HEK293 (cell line): ENCODE measurements around the gene TSPYL4.

Experiments
- BCL11A ChIP-seq: fragments of 450-650 bp; formaldehyde crosslinking; IDR thresholded peaks from 2 replicates; pipeline ENCODE4 v1.5.1; 2016; ENCODE audit warnings: low read depth, missing biosample characterization, missing genetic modification characterization
- SP3 ChIP-seq: fragments of 450-650 bp; formaldehyde crosslinking; IDR thresholded peaks from 2 replicates; pipeline ENCODE4 v1.5.1; 2016; ENCODE audit warnings: missing biosample characterization, missing genetic modification characterization
- ZNF138 ChIP-seq: fragments of 450-650 bp; formaldehyde crosslinking; IDR thresholded peaks from 2 replicates; pipeline ENCODE4 v1.5.1; 2016; ENCODE audit warnings: missing biosample characterization, missing genetic modification characterization, borderline replicate concordance
- ZNF184 ChIP-seq: fragments of 450-650 bp; IDR thresholded peaks from 2 replicates; pipeline ENCODE4 v1.5.1; 2018; ENCODE audit warnings: missing biosample characterization, mild to moderate bottlenecking, missing genetic modification characterization
- ZNF214 ChIP-seq: fragments of 450-650 bp; formaldehyde crosslinking; IDR thresholded peaks from 2 replicates; pipeline ENCODE4 v1.5.1; 2017; ENCODE audit warnings: missing biosample characterization, mild to moderate bottlenecking, missing genetic modification characterization, borderline replicate concordance
- ZNF221 ChIP-seq: fragments of 450-650 bp; formaldehyde crosslinking; IDR thresholded peaks from 2 replicates; pipeline ENCODE4 v1.5.1; 2017; ENCODE audit warnings: missing biosample characterization, missing genetic modification characterization, borderline replicate concordance
- ZNF23 ChIP-seq: fragments of 450-650 bp; formaldehyde crosslinking; IDR thresholded peaks from 2 replicates; pipeline ENCODE4 v1.5.1; 2016; ENCODE audit warnings: missing biosample characterization, missing genetic modification characterization, borderline replicate concordance
- ZNF510 ChIP-seq: fragments of 450-650 bp; formaldehyde crosslinking; IDR thresholded peaks from 2 replicates; pipeline ENCODE4 v1.5.1; 2018; ENCODE audit warnings: mild to moderate bottlenecking, missing genetic modification characterization, missing biosample characterization; ENCODE audit not compliant: insufficient replicate concordance
- ZNF660 ChIP-seq: fragments of 450-650 bp; IDR thresholded peaks from 2 replicates; pipeline ENCODE4 v1.5.1; 2018; ENCODE audit warnings: missing biosample characterization, mild to moderate bottlenecking, missing genetic modification characterization
- ZSCAN16 ChIP-seq: fragments of 450-650 bp; formaldehyde crosslinking; IDR thresholded peaks from 2 replicates; pipeline ENCODE4 v1.5.1; 2016; ENCODE audit warnings: missing biosample characterization, missing genetic modification characterization
- ZXDB ChIP-seq: fragments of 450-650 bp; formaldehyde crosslinking; IDR thresholded peaks from 2 replicates; pipeline ENCODE4 v1.5.1; 2016; ENCODE audit warnings: missing biosample characterization, missing genetic modification characterization
- TF ChIP-seq, protein P1 (sequence below): fragments of 450-650 bp; formaldehyde crosslinking; conservative IDR thresholded peaks from 2 replicates; pipeline ENCODE4 v1.5.1; 2016; ENCODE audit warnings: low read depth, missing biosample characterization, missing genetic modification characterization
- TF ChIP-seq, protein P2 (sequence below): fragments of 450-650 bp; formaldehyde crosslinking; IDR thresholded peaks from 2 replicates; pipeline ENCODE4 v1.5.1; 2016; ENCODE audit warnings: missing biosample characterization, missing genetic modification characterization, low read depth
- TF ChIP-seq, protein P3 (sequence below): IDR thresholded peaks from 2 replicates; pipeline ENCODE4 v1.6.1; 2011; ENCODE audit warnings: mild to moderate bottlenecking, low read depth, low read length, borderline replicate concordance
- TF ChIP-seq, protein P4 (sequence below): fragments of 450-650 bp; formaldehyde crosslinking; IDR thresholded peaks from 2 replicates; pipeline ENCODE4 v1.5.1; 2017; ENCODE audit warnings: missing biosample characterization, missing genetic modification characterization
- TF ChIP-seq, protein P5 (sequence below): fragments of 450-650 bp; formaldehyde crosslinking; IDR thresholded peaks from 2 replicates; pipeline ENCODE4 v1.5.1; 2017; ENCODE audit warnings: missing biosample characterization, missing genetic modification characterization
- TF ChIP-seq, protein P6 (sequence below): fragments of 450-650 bp; formaldehyde crosslinking; IDR thresholded peaks from 2 replicates; pipeline ENCODE4 v1.5.1; 2017; ENCODE audit warnings: missing biosample characterization, missing genetic modification characterization
- TF ChIP-seq, protein P7 (sequence below): fragments of 450-650 bp; formaldehyde crosslinking; IDR thresholded peaks from 2 replicates; pipeline ENCODE4 v1.5.1; 2017; ENCODE audit warnings: missing biosample characterization, missing genetic modification characterization
- TF ChIP-seq, protein P8 (sequence below): fragments of 450-650 bp; formaldehyde crosslinking; IDR thresholded peaks from 2 replicates; pipeline ENCODE4 v1.5.1; 2017; ENCODE audit warnings: missing biosample characterization, mild to moderate bottlenecking, missing genetic modification characterization, moderate library complexity
- TF ChIP-seq, protein P9 (sequence below): fragments of 450-650 bp; formaldehyde crosslinking; IDR thresholded peaks from 2 replicates; pipeline ENCODE4 v1.5.1; 2016; ENCODE audit warnings: missing biosample characterization, missing genetic modification characterization

Gene TSPYL4

DNA sequence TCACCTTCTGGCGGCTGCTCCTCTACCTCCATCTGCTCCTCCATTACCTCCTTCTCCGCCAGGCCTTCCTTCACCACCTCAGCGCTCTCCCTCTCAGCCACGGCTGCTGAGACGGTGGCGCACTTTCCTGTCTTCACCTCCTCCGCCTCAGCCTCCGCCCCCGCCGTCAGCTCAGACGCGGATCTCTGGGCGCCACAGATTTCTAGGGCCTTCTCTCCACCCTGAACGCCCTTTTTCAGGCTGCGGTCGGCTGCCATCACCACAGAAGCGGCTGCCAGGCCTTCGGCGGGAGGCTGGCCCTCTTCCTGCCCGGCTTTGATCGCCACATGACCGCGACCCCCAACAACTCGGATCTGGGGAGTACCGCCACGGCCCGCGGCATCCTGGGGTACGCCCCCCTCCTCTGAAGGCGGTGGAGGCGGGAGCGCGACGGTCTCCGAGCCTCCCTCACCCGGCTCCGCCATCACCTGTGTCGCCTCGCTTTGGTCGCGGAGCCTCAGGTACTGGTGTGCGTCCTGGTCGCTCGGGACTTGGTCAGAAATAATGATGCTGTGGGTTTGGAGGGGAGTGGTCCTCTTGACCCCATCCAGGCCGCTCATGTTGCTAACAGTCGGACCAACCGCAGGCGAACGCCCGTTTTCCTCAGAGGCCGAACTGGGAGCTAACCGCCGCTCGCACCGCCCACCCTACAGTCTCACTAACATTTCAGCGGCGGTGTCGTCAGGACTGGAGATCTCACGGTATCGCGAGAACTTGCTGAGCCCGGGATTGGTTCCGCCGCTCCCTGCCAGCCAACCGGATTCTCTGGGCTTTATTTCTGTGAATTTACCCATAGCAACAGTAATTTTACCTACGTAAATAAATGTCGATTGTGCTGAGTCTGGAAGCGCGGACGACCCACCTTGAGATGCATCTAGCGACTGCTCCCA is 25.6 kb upstream of the TSPYL4 start, which contains the start of gene TSPYL1 (continued):
- TF ChIP-seq, protein P1, sequence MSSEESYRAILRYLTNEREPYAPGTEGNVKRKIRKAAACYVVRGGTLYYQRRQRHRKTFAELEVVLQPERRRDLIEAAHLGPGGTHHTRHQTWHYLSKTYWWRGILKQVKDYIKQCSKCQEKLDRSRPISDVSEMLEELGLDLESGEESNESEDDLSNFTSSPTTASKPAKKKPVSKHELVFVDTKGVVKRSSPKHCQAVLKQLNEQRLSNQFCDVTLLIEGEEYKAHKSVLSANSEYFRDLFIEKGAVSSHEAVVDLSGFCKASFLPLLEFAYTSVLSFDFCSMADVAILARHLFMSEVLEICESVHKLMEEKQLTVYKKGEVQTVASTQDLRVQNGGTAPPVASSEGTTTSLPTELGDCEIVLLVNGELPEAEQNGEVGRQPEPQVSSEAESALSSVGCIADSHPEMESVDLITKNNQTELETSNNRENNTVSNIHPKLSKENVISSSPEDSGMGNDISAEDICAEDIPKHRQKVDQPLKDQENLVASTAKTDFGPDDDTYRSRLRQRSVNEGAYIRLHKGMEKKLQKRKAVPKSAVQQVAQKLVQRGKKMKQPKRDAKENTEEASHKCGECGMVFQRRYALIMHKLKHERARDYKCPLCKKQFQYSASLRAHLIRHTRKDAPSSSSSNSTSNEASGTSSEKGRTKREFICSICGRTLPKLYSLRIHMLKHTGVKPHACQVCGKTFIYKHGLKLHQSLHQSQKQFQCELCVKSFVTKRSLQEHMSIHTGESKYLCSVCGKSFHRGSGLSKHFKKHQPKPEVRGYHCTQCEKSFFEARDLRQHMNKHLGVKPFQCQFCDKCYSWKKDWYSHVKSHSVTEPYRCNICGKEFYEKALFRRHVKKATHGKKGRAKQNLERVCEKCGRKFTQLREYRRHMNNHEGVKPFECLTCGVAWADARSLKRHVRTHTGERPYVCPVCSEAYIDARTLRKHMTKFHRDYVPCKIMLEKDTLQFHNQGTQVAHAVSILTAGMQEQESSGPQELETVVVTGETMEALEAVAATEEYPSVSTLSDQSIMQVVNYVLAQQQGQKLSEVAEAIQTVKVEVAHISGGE (tag by site-specific recombination): peak; percentile 30
- TF ChIP-seq SP3 (tag by site-specific recombination) (peak; percentile 85), ZXDB (peak; percentile 40), ZSCAN16 (tag by site-specific recombination) (peak; percentile 60; the same call in 1 of the 2 replicates), ZNF660 (tag by site-specific recombination) (peak; percentile 70), ZNF23 (no peak), ZNF221 (tag by site-specific recombination) (no peak), ZNF510 (tag by site-specific recombination) (no peak), ZNF138 (tag by site-specific recombination) (no peak), ZNF184 (tag by site-specific recombination) (no peak), BCL11A (tag by site-specific recombination) (no peak), ZNF214 (tag by site-specific recombination) (no peak)
- TF ChIP-seq, protein P2, sequence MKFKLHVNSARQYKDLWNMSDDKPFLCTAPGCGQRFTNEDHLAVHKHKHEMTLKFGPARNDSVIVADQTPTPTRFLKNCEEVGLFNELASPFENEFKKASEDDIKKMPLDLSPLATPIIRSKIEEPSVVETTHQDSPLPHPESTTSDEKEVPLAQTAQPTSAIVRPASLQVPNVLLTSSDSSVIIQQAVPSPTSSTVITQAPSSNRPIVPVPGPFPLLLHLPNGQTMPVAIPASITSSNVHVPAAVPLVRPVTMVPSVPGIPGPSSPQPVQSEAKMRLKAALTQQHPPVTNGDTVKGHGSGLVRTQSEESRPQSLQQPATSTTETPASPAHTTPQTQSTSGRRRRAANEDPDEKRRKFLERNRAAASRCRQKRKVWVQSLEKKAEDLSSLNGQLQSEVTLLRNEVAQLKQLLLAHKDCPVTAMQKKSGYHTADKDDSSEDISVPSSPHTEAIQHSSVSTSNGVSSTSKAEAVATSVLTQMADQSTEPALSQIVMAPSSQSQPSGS (tag by site-specific recombination): 0 out of 2 replicates have a peak, but pooled peaks have one; percentile 45
- TF ChIP-seq, protein P3, sequence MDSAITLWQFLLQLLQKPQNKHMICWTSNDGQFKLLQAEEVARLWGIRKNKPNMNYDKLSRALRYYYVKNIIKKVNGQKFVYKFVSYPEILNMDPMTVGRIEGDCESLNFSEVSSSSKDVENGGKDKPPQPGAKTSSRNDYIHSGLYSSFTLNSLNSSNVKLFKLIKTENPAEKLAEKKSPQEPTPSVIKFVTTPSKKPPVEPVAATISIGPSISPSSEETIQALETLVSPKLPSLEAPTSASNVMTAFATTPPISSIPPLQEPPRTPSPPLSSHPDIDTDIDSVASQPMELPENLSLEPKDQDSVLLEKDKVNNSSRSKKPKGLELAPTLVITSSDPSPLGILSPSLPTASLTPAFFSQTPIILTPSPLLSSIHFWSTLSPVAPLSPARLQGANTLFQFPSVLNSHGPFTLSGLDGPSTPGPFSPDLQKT: no peak
- TF ChIP-seq, protein P4, sequence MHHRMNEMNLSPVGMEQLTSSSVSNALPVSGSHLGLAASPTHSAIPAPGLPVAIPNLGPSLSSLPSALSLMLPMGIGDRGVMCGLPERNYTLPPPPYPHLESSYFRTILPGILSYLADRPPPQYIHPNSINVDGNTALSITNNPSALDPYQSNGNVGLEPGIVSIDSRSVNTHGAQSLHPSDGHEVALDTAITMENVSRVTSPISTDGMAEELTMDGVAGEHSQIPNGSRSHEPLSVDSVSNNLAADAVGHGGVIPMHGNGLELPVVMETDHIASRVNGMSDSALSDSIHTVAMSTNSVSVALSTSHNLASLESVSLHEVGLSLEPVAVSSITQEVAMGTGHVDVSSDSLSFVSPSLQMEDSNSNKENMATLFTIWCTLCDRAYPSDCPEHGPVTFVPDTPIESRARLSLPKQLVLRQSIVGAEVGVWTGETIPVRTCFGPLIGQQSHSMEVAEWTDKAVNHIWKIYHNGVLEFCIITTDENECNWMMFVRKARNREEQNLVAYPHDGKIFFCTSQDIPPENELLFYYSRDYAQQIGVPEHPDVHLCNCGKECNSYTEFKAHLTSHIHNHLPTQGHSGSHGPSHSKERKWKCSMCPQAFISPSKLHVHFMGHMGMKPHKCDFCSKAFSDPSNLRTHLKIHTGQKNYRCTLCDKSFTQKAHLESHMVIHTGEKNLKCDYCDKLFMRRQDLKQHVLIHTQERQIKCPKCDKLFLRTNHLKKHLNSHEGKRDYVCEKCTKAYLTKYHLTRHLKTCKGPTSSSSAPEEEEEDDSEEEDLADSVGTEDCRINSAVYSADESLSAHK (tag by site-specific recombination): no peak
- TF ChIP-seq, protein P5, sequence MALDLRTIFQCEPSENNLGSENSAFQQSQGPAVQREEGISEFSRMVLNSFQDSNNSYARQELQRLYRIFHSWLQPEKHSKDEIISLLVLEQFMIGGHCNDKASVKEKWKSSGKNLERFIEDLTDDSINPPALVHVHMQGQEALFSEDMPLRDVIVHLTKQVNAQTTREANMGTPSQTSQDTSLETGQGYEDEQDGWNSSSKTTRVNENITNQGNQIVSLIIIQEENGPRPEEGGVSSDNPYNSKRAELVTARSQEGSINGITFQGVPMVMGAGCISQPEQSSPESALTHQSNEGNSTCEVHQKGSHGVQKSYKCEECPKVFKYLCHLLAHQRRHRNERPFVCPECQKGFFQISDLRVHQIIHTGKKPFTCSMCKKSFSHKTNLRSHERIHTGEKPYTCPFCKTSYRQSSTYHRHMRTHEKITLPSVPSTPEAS (tag by site-specific recombination): no peak
- TF ChIP-seq, protein P6, sequence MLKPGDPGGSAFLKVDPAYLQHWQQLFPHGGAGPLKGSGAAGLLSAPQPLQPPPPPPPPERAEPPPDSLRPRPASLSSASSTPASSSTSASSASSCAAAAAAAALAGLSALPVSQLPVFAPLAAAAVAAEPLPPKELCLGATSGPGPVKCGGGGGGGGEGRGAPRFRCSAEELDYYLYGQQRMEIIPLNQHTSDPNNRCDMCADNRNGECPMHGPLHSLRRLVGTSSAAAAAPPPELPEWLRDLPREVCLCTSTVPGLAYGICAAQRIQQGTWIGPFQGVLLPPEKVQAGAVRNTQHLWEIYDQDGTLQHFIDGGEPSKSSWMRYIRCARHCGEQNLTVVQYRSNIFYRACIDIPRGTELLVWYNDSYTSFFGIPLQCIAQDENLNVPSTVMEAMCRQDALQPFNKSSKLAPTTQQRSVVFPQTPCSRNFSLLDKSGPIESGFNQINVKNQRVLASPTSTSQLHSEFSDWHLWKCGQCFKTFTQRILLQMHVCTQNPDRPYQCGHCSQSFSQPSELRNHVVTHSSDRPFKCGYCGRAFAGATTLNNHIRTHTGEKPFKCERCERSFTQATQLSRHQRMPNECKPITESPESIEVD (tag by site-specific recombination): no peak
- TF ChIP-seq, protein P7, sequence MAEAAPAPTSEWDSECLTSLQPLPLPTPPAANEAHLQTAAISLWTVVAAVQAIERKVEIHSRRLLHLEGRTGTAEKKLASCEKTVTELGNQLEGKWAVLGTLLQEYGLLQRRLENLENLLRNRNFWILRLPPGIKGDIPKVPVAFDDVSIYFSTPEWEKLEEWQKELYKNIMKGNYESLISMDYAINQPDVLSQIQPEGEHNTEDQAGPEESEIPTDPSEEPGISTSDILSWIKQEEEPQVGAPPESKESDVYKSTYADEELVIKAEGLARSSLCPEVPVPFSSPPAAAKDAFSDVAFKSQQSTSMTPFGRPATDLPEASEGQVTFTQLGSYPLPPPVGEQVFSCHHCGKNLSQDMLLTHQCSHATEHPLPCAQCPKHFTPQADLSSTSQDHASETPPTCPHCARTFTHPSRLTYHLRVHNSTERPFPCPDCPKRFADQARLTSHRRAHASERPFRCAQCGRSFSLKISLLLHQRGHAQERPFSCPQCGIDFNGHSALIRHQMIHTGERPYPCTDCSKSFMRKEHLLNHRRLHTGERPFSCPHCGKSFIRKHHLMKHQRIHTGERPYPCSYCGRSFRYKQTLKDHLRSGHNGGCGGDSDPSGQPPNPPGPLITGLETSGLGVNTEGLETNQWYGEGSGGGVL: peak; percentile 61
- TF ChIP-seq, protein P8, sequence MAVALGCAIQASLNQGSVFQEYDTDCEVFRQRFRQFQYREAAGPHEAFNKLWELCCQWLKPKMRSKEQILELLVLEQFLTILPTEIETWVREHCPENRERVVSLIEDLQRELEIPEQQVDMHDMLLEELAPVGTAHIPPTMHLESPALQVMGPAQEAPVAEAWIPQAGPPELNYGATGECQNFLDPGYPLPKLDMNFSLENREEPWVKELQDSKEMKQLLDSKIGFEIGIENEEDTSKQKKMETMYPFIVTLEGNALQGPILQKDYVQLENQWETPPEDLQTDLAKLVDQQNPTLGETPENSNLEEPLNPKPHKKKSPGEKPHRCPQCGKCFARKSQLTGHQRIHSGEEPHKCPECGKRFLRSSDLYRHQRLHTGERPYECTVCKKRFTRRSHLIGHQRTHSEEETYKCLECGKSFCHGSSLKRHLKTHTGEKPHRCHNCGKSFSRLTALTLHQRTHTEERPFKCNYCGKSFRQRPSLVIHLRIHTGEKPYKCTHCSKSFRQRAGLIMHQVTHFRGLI (tag by site-specific recombination): no peak
- TF ChIP-seq, protein P9, sequence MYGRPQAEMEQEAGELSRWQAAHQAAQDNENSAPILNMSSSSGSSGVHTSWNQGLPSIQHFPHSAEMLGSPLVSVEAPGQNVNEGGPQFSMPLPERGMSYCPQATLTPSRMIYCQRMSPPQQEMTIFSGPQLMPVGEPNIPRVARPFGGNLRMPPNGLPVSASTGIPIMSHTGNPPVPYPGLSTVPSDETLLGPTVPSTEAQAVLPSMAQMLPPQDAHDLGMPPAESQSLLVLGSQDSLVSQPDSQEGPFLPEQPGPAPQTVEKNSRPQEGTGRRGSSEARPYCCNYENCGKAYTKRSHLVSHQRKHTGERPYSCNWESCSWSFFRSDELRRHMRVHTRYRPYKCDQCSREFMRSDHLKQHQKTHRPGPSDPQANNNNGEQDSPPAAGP (tag by site-specific recombination): peak; percentile 35
